Fibroblast of lung (primary cell): ENCODE data around the gene SMTN.

Experiments used
- CTCF ChIP-seq, 2 donors: IDR thresholded peaks in 1 of 2; conservative IDR thresholded peaks in 1 of 2; 1 replicate in 1 of 2; 2 replicates in 1 of 2; pipeline ENCODE4 v1.5.1; 2011 to 2012; ENCODE audit warnings: low read length in 2 of 2, control low read depth in 1 of 2, inconsistent platforms in 1 of 2, low read depth in 1 of 2, mild to moderate bottlenecking in 1 of 2
- EZH2 ChIP-seq: IDR thresholded peaks from 2 replicates; pipeline ENCODE4 v1.5.1; 2012; ENCODE audit warnings: low read length, control low read depth, mild to moderate bottlenecking; ENCODE audit errors: missing control alignments

- TF ChIP-seq CTCF (conservative IDR thresholded peaks at IDR 0.05 in 1 of 2, IDR thresholded peaks at IDR 0.05 in 1 of 2; ENCODE audit: low read depth in 1 of 2, low read length in 2 of 2) = no peak
- no peak for TF ChIP-seq EZH2
These were observed 41.6 kb downstream of the SMTN start, which contains the start of gene INPP5J for GRCh38 chr22:31122532-31123291.
